ENCODE measurements around the gene ZSCAN30. TPM values are rescaled to one million over a fixed set of nuclear protein-coding genes. Genes with fewer than 3 reads are reported as not detected.

The ZSCAN30 gene
- total and polyA plus RNA-seq, 9 of the 15 experiments (the other 6 are each of a cell fraction or from before 2014, with no cell fraction given): 4.6 to 13.6 (median 10.8) TPM

- TF ChIP-seq HMGXB4 (CRISPR knock-in tag; IDR thresholded peaks at IDR 0.05): no peak
Observed at GRCh38 chr18:35322486-35323458, 32.7 kb upstream of the ZSCAN30 start (continued).

DNA sequence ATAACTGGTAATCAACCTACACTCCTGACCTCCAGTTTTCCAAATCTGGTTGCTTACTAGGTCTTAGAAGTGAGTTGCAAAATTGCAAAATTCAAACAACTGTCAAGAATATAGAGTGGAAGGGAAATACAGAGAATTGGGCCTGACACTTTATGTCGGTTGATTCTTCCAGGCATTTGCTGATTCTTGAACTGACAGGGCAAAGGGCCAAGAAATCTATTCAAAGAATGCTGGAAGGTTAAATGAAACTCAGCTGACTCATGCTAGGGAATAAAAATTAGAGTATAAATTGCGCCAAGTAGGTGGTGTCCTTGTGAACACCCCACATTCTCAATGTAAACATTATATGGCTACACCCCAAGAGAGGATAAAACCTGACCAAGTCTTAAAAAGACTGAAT is 21.5 kb upstream of the ZSCAN30 start:
- Histone ChIP-seq H4K20me1 (replicated peaks; ENCODE audit: control insufficient read depth, insufficient read depth, low read length) (no peaks in the 10 kb centered on the region), H3K79me2 (ENCODE audit: control insufficient read depth, insufficient read depth, low read length) (no peaks in the 10 kb centered on the region), H3K4me2 (ENCODE audit: insufficient read depth, low read length) (no peak overlapping the region), H3K9me1 (ENCODE audit: control insufficient read depth, insufficient read depth, low read length) (no peaks in the 10 kb centered on the region), H3K27ac (ENCODE audit: extremely low read depth, low read depth, low read length) (no peak overlapping the region), H3K4me3 (no peak overlapping the region), H3K4me1 (replicated peaks in 1 of 2; ENCODE audit: control insufficient read depth in 2 of 2, insufficient read depth in 2 of 2, low read length in 2 of 2) (no peaks in the 10 kb centered on the region), H3K9ac (ENCODE audit: insufficient read depth in 1 of 2, low read depth in 2 of 2, low read length in 2 of 2) (no peak overlapping the region), H3K27me3 (ENCODE audit: control insufficient read depth in 2 of 2, insufficient read depth in 2 of 2, low read length in 2 of 2) (no peaks in the 10 kb centered on the region), H3K36me3 (ENCODE audit: control insufficient read depth, insufficient read depth, low read length) (peaks cover 11% of the 10 kb centered on the region; the same call in 2 of the 3 replicates), H2AFZ (ENCODE audit: low read depth, low read length) (no peak overlapping the region), H3K9me3 (replicated peaks; ENCODE audit: control insufficient read depth, insufficient read depth, low read depth, low read length) (peaks cover 17% of the 10 kb centered on the region)
- intact Hi-C loops (cut with micrococcal nuclease): no loop called here
- POLR2A ChIA-PET: no interaction called here
- no peak for FAIRE-seq
- CTCF ChIA-PET (ENCODE audit: low intra/inter-chr PET ratio): no interaction called here
- in situ Hi-C loops (cut with MboI): no loop called here
- WGBS (ENCODE audit: insufficient coverage, low coverage, missing lambda C conversion rate): 64% methylated on average over 2 of the region's 2 CpGs
- DNase-seq (ENCODE audit: extremely low read depth in 1 of 4, low spot score in 3 of 4): no peak
- no TSS peak for BruUV-seq (replicated peaks)
- no peak for ATAC-seq
- TF ChIP-seq ZNF785 (CRISPR knock-in tag; IDR thresholded peaks at IDR 0.05): no peak

Data from K562 (cell line).